ENCODE measurements around the gene DIS3.
"Not testable (repeated sequence)": the region's sequence is repeated elsewhere in the genome, so short reads cannot be mapped to it uniquely, and the experiment has no call there.

Gene DIS3

DNA sequence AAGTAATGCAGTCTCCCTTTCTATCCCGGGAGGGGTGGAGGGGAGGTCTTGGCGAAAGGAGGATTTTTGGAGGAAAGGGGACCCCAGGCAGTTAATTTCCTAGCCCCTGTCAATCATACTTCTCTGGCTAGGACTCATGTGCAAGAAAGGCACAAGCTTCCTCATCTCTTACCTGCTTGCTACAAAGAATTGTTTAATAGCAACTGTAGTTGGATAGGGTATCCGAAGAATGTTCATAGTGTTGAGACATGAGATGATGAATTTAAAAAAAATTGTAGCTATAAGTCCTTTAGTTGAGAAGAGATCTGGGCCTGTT, 53.5 kb downstream of the DIS3 start (continued):
- TF ChIP-seq RARB (CRISPR knock-in tag; IDR thresholded peaks at IDR 0.05) (no peak), ISL1 (CRISPR knock-in tag; IDR thresholded peaks at IDR 0.05) (no peak), CREB5 (CRISPR knock-in tag; IDR thresholded peaks at IDR 0.05; ENCODE audit: low read depth) (no peak), OSR1 (CRISPR knock-in tag; IDR thresholded peaks at IDR 0.05) (no peak), GLIS3 (CRISPR knock-in tag; IDR thresholded peaks at IDR 0.05) (no peak), ESRRG (CRISPR knock-in tag; IDR thresholded peaks at IDR 0.05) (no peak)
- TF ChIP-seq, protein P1, sequence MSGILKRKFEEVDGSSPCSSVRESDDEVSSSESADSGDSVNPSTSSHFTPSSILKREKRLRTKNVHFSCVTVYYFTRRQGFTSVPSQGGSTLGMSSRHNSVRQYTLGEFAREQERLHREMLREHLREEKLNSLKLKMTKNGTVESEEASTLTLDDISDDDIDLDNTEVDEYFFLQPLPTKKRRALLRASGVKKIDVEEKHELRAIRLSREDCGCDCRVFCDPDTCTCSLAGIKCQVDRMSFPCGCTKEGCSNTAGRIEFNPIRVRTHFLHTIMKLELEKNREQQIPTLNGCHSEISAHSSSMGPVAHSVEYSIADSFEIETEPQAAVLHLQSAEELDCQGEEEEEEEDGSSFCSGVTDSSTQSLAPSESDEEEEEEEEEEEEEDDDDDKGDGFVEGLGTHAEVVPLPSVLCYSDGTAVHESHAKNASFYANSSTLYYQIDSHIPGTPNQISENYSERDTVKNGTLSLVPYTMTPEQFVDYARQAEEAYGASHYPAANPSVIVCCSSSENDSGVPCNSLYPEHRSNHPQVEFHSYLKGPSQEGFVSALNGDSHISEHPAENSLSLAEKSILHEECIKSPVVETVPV (CRISPR knock-in tag; IDR thresholded peaks at IDR 0.05): no peak

GRCh38 chr13:72727417-72728289, 54.0 kb downstream of the DIS3 start, which contains the start of the genes BORA and MZT1:
TSS of gene BORA (plus strand) at chr13:72727923. CDS start at chr13:72728941, 1,018 bp downstream.
TSS of gene MZT1 (minus strand) at chr13:72727629. CDS start at chr13:72727602, 27 bp downstream.
- ATAC-seq: peak; percentile 99
- TF ChIP-seq TSHZ2 (CRISPR knock-in tag; IDR thresholded peaks at IDR 0.05) (0 out of 2 replicates have a peak, but pooled peaks have one; percentile 49), TCF4 (CRISPR knock-in tag; IDR thresholded peaks at IDR 0.05; ENCODE audit: borderline replicate concordance) (no peak)

DNA sequence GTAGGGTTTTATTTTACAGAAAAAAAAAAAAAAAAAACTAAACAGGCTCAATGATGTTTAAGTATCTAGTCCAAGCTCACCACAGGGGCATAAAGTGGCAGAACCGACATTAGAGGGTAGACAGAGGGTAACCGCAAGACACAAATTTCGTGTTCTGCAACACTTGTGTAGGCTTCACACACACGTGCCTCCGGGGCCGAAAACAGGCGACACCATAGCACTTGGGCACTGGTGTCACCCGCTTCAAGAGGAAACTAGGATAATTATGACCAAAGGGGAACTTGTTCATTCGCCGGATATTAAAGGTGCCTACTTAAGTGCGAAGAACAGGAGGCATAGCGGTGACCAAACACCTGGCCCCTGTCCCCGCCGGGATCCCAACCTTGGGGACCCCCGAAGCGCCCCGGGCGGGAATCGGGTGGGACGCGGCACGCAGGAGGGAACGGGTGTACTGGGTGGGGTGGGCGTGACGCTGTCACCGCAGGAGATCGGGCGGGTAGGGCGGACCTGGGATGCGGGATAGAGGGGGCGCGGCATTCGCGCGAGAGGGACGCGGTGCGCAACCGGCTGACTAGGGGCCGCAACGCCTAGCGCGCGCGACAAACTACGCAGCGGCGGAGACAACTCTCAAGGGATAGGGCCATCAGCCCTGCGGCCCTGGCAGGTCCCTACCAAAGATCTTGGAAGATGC, 54.8 kb downstream of the DIS3 start:
- peak; percentile 61 for ATAC-seq

GRCh38 chr13:72726185-72726584, 55.5 kb downstream of the DIS3 start:
- not testable (repeated sequence) for ATAC-seq

More for the DNA sequence above, 54.8 kb downstream of the DIS3 start:
- TF ChIP-seq GLIS3 (CRISPR knock-in tag; IDR thresholded peaks at IDR 0.05) (no peak), RARB (CRISPR knock-in tag; IDR thresholded peaks at IDR 0.05) (no peak), ESRRG (CRISPR knock-in tag; IDR thresholded peaks at IDR 0.05) (no peak), ZNF70 (CRISPR knock-in tag; IDR thresholded peaks at IDR 0.05) (no peak), TOX (CRISPR knock-in tag; IDR thresholded peaks at IDR 0.05; ENCODE audit: borderline replicate concordance) (no peak)

DNA sequence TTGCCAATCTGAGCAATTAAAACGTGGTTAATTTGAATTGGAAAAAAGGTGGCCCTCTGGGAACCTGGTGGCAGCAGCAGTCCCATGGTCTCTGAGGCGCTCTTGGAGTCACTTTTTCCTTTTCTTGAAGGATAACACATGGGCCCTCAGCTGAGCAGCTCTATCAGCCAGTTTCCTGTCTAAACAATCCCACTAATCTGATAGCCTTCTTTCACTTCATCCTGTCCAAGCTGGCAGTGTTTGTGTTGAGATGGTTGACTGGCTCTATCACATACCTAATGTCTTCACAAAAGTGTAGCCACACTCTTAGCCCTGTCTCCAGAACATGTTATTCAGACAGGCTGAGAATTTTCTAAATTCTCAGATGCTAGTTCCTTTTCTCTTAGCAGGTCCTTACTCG, 64.9 kb downstream of the DIS3 start:
- no peak for ATAC-seq
- TF ChIP-seq TOX (CRISPR knock-in tag; IDR thresholded peaks at IDR 0.05; ENCODE audit: borderline replicate concordance): no peak
- TF ChIP-seq TSHZ2 (CRISPR knock-in tag; IDR thresholded peaks at IDR 0.05): no peak

Measured in SK-N-SH treated with all-trans-retinoic acid at 6 μM for 48 hours (cell line).